UCSD-AML1 (cell line): Measurements from ENCODE around the gene SLC25A24.
A peak's percentile ranks its signal among the peaks of the same experiment; 100 is the strongest.
"Not testable (repeated sequence)": the region's sequence is repeated elsewhere in the genome, so short reads cannot be mapped to it uniquely, and the experiment has no call there.

Source experiments
- DNase-seq: peaks from one replicate; lab custom pipeline; 2025; ENCODE audit not compliant: unreplicated experiment; lab: John Stamatoyannopoulos, UW

The SLC25A24 gene

DNA sequence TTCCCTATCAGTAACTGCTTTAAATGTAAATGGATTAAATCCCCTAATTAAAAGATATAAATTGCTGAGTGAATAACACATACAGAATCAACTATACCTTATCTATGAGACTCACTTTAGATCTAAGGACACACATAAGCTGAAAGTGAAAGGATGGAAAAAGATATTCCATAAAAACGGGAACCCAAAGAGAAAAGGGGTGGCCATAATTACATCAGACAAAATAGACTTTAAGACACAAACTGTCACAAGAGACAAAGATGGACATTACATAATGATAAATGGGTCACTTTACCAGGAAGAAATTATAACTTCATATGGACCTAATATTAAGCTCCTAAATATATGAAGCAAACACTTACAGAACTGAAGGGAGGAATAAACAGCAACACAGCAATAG lies 59.2 kb downstream of the SLC25A24 start:
- DNase-seq = no peak

DNA sequence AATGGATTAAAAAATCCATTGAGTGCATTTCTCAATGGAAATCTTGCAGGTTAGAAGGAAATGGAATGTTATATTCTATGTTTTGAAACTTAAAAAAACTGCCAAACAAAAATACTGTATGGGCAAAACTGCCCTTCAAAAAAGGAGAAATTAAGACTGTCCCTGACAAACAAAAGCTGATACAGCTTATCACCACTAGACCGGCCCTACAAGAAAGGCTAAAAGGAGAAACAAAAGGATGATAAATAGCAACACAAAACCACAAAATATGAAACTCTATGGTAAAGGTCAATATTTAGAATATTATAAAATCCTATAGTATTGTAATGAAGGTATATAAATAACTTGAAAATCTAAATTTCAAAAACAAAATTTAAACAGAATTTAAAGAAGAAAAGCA lies 60.0 kb downstream of the SLC25A24 start:
- no peak for DNase-seq

DNA sequence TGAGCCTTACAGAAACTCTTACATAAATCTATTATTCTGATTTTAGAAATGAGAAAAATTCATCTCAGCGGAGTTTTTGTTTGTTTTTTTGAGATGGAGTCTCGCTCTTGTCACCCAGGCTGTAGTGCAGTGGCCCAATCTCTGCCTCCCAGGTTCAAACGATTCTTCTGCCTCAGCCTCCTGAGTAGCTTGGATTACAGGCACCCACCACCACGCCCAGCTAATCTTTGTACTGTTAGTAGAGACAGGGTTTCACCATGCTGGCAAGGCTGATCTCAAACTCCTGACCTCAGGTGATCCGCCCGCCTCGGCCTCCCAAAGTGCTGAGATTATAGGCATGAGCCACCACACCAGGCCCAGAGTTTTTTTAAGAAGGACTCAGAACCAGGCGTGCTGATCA lies 60.6 kb downstream of the SLC25A24 start:
- DNase-seq = not testable (repeated sequence)

DNA sequence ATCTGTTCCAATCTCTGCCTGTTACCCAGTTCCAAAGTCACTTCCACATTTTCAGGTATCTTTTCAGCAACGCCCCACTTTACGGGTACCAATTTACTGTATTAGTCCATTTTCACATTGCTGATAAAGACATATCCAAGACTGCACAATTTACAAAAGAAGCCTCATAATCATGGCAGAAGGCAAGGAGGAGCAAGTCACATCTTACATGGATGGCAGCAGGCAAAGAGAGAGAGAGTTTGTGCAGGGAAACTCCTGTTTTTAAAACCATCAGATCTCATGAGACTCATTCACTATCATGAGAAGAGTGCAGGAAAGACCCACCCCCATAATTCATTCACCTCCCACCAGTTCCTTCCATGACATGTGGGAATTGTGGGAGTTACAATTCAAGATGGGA lies 67.0 kb downstream of the SLC25A24 start:
- not testable (repeated sequence) for DNase-seq

- DNase-seq = not testable (repeated sequence)
Observed at GRCh38 chr1:108132367-108132766, 67.8 kb downstream of the SLC25A24 start.

GRCh38 chr1:108131281-108131680 lies 68.9 kb downstream of the SLC25A24 start:
- not testable (repeated sequence) for DNase-seq

- peak; percentile 54 for DNase-seq
Observed at GRCh38 chr1:108130794-108131193, 69.3 kb downstream of the SLC25A24 start.

- no peak for DNase-seq
Observed at GRCh38 chr1:108129999-108130398, 70.1 kb downstream of the SLC25A24 start.

DNA sequence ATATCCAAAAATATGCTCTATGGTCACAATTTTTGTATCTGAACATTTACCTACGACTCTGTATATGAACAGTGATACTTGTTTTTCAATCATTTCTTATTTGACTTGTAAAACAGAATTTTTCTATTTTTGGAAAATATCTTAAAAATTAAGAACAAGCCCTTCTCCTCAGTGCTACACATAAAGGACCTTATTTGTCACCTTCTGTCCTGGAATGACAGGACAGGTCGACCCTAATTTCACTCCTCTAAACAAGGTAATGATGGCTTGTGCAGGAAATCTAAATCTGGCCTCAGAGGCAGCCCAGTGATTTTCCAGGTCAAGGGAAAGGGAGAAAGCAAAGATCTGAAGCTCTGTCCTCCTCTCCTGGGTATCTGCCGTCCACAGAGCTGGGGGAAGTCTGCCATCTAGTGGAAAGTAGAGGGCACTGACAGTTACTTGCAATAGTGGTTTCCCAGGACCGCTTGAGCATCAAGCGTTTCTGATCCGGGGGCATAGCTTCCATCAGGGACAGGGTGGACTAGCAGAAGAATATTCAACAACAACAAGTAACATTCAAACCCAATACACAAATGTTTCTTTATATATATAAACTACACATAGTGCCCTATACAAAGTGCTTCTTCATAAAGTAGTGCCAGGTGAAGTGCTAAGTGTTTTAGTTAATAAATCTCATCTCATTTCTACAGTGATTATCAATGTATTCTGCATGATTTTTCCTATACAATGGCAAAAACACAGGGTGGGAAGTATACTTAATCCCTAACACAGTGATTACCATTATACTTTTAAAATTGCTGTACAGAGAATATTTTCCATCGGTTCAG lies 74.6 kb downstream of the SLC25A24 start:
- DNase-seq = peak; percentile 61

GRCh38 chr1:108124622-108125311 lies 75.4 kb downstream of the SLC25A24 start:
- DNase-seq = no peak

- no peak for DNase-seq
Observed at GRCh38 chr1:108124023-108124422, 76.1 kb downstream of the SLC25A24 start.

GRCh38 chr1:108121358-108122143 lies 78.6 kb downstream of the SLC25A24 start:
- no peak for DNase-seq

DNA sequence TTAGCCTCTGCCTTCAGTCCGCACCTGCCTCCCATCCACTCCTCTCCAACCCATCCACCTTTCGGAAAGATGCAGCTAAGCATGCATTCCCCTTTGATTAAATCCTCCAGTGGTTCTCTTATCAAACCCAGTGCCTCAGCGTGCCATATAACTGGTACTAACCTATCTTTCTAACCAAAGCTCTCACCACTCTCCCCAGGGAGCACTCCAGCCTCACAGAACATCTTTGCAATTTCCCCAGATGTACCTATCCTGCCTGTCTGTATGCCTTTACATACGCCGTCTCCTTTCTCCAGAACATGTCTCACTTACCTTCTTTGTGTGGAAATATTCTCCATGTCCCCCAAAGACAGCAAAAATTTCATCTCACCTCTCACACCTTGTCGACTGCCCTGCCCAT lies 80.0 kb downstream of the SLC25A24 start:
- no peak for DNase-seq

GRCh38 chr1:108119500-108119899 lies 80.6 kb downstream of the SLC25A24 start:
- no peak for DNase-seq

DNA sequence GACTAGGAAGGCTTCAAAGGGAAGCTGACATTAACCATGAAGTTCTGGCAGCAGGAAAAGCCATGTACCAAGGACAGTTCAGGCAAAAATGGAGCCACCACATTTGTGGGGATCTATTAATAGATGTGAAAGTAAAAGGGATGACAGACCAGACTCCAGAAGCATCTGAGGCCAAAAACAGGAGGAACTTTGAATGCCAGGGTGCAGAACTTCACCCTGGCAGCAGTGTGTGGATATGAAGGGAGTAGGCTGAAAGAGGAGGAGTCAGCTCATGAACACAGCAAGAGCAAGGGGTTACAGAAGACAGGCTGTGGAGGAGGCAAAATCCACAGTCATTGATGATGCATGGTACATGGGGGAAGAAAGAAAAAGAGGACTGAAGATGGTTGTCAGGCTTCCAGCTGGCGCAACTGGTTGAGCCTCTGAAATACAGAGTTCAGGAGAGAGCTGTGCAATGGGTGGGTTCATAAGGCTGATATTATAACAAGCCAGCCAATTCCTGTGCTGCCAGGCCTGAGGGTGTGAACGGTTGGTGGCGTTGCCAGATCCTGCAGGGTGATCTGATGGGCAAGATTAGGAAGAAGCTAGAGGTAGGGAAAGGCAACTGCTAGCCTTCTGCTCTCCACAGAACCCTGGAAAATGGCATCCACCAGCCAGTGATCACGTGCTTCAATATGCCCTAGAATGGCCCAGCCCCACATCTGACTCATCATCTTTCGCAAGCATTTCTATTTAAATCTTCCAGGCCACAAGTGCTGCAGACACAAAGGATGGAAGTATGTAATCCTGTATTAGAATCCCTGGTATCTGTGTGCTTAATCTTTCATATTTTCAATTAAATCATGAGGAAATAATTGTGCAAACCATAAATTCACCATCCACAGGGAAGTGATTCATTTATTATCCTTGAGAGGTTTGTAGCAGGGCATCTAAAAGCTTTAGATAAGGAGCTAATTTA lies 81.9 kb downstream of the SLC25A24 start:
- no peak for DNase-seq

GRCh38 chr1:108117237-108117636 lies 82.9 kb downstream of the SLC25A24 start:
- DNase-seq = no peak

DNA sequence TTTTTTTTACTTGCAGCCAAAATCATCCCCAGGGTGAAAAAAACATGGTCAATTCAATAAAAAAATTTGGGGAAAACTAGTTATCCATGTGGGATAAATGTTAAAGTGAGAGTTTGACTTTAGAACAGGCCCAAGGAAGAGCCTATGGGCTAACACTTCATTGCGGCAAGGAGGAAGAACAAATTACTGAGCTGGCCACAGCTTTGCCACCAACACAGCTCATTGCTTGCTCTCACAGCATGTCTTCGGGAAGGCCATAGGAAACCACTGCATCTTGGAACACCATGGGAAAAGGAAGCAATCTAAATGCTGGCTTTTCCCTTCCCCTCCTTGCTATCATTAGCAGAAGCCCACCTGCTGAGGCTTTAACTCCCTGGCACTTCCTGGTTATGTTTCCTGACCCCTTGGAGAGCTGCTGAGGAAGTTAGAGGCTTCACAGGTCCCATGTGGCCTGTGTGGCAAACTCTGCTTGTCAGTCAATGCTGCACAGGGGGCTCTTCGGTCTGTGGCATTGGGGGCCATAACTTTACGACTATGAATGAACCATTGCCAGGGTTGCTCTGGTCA lies 86.0 kb downstream of the SLC25A24 start:
- DNase-seq = peak; percentile 61

- no peak for DNase-seq
Observed at GRCh38 chr1:108113496-108113895, 86.6 kb downstream of the SLC25A24 start.

- DNase-seq = no peak
Observed at GRCh38 chr1:108109295-108109973, 90.7 kb downstream of the SLC25A24 start.

- DNase-seq = no peak
Observed at GRCh38 chr1:108108119-108108518, 92.0 kb downstream of the SLC25A24 start.
